ENCODE measurements around the gene FHOD1. TPM values are rescaled to one million over a fixed set of nuclear protein-coding genes. Genes with fewer than 3 reads are reported as not detected.

FHOD1 gene
- total and polyA plus RNA-seq, 2 donors (not counting 1 experiment from before 2014, with no cell fraction given): 46.3 to 46.9 TPM

DNA sequence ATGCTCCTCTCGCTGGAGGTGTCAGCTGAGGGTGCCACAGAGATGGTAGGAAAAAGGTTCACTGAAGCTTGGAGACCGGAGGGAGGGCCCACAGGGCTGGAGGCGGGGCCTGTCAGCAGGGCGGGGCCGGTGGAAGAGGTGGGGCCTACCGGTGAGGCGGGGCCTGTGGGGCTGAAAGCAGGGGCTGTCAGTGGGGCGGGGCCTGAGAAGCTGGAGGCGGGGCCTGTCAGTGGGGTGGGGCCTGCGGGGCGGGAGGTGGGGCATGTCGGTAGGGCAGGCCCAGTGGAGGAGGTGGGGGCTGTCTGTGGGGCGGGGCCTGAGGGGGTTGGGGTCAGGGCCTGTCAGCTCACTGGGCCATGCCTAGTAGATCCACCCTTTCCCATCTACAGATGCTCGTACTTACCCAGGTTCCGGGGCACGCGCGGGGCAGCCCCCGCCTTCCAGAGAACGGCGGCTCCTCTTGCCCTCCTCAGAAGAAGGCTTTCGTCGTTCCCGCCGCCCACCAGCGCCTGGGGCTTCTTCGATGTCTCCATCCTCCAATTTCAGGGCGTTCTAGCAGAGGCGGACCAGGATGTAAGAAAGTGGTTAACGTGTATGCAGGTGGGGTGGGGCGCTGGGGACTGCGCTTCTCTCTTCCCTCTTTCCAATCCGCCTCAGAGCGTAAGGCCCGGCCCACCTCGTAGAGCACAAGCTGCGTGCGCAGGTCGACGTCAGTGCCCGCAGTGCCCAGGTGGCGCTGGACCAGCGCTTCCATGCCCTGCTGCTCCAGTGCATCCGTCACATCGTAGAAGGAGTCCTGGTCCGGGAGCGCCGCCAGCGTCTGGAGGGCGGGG lies 10.5 kb downstream of the FHOD1 start:
- Histone ChIP-seq H3K9me3 (ENCODE audit: control extremely low read depth in 1 of 3, control insufficient read depth in 2 of 3, insufficient read depth in 1 of 3, low read length in 2 of 3) (no peaks in the 10 kb centered on the region), H3K4me3 (ENCODE audit: control extremely low read depth in 1 of 5, extremely low read depth in 1 of 5, insufficient read depth in 1 of 5, low read depth in 2 of 5, low read length in 4 of 5) (no peak overlapping the region), H3K4me2 (replicated peaks; ENCODE audit: low read depth, low read length, poor library complexity, severe bottlenecking) (no peak overlapping the region), H3K9ac (ENCODE audit: low read length) (no peak overlapping the region), H4K20me1 (ENCODE audit: control insufficient read depth, insufficient read depth, low read length, poor library complexity, severe bottlenecking) (no peaks in the 10 kb centered on the region), H3K36me3 (replicated peaks in 1 of 2; ENCODE audit: control extremely low read depth in 1 of 2, control insufficient read depth in 1 of 2, extremely low read depth in 1 of 2, insufficient read depth in 2 of 2, low read length in 1 of 2) (peaks cover 0 to 43% of the 10 kb centered on the region in 2 experiments), H3K79me2 (ENCODE audit: control insufficient read depth, insufficient read depth, low read length) (peaks cover 10% of the 10 kb centered on the region), H3K27ac (ENCODE audit: low read length in 2 of 2) (no peak overlapping the region), H2AFZ (ENCODE audit: insufficient read depth, low read depth, low read length, poor library complexity, severe bottlenecking) (no peak overlapping the region), H3K4me1 (ENCODE audit: control insufficient read depth in 2 of 2, insufficient read depth in 2 of 2, low read length in 2 of 2) (no peaks in the 10 kb centered on the region), H3K27me3 (replicated peaks in 1 of 4; ENCODE audit: control extremely low read depth in 1 of 4, control insufficient read depth in 3 of 4, insufficient read depth in 4 of 4, low read length in 3 of 4) (no peaks in the 10 kb centered on the region)
- ATAC-seq (ENCODE audit: low read depth) (peak; percentile 75), DNase-seq (peak; percentile 63)
- Mint-ChIP-seq H3K4me1 (no peaks in the 10 kb centered on the region), H3K9me3 (ENCODE audit: insufficient read depth) (no peaks in the 10 kb centered on the region), H3K27me3 (no peaks in the 10 kb centered on the region), H3K4me3 (no peak overlapping the region), H3K27ac (no peak overlapping the region)
- POLR2A ChIA-PET: no interaction called here
- intact Hi-C loops (cut with micrococcal nuclease): no loop called here
- TF ChIP-seq, protein P1, sequence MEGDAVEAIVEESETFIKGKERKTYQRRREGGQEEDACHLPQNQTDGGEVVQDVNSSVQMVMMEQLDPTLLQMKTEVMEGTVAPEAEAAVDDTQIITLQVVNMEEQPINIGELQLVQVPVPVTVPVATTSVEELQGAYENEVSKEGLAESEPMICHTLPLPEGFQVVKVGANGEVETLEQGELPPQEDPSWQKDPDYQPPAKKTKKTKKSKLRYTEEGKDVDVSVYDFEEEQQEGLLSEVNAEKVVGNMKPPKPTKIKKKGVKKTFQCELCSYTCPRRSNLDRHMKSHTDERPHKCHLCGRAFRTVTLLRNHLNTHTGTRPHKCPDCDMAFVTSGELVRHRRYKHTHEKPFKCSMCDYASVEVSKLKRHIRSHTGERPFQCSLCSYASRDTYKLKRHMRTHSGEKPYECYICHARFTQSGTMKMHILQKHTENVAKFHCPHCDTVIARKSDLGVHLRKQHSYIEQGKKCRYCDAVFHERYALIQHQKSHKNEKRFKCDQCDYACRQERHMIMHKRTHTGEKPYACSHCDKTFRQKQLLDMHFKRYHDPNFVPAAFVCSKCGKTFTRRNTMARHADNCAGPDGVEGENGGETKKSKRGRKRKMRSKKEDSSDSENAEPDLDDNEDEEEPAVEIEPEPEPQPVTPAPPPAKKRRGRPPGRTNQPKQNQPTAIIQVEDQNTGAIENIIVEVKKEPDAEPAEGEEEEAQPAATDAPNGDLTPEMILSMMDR (IDR thresholded peaks at IDR 0.05): no peak
- TF ChIP-seq EZH2 (IDR thresholded peaks at IDR 0.05; ENCODE audit: borderline replicate concordance, insufficient read depth, low read depth, low read length, poor library complexity, severe bottlenecking): no peak
- CTCF ChIA-PET: no interaction called here
- 94% methylated on average over 36 of the region's 50 CpGs for WGBS (ENCODE audit: insufficient coverage)

GRCh38 chr16:67235816-67236562 lies 11.3 kb downstream of the FHOD1 start:
- H3K27me3 ChIP-seq (replicated peaks in 1 of 4; ENCODE audit: control extremely low read depth in 1 of 4, control insufficient read depth in 3 of 4, insufficient read depth in 4 of 4, low read length in 3 of 4): no peaks in the 10 kb centered on the region
- no peak overlapping the region for H3K4me2 ChIP-seq (replicated peaks; ENCODE audit: low read depth, low read length, poor library complexity, severe bottlenecking)
- H4K20me1 ChIP-seq (ENCODE audit: control insufficient read depth, insufficient read depth, low read length, poor library complexity, severe bottlenecking): no peaks in the 10 kb centered on the region
- no peak overlapping the region for H3K4me3 Mint-ChIP-seq
- 92% methylated on average over 17 of the region's 17 CpGs for WGBS (ENCODE audit: insufficient coverage)
- no peaks in the 10 kb centered on the region for H3K27me3 Mint-ChIP-seq
- ATAC-seq (ENCODE audit: low read depth) (no peak), DNase-seq (no peak)
- H3K27ac ChIP-seq (ENCODE audit: low read length in 2 of 2): no peak overlapping the region
- H3K4me1 ChIP-seq (ENCODE audit: control insufficient read depth in 2 of 2, insufficient read depth in 2 of 2, low read length in 2 of 2): no peaks in the 10 kb centered on the region
- peaks cover 0 to 48% of the 10 kb centered on the region in 2 experiments for H3K36me3 ChIP-seq (replicated peaks in 1 of 2; ENCODE audit: control extremely low read depth in 1 of 2, control insufficient read depth in 1 of 2, extremely low read depth in 1 of 2, insufficient read depth in 2 of 2, low read length in 1 of 2)
- no peaks in the 10 kb centered on the region for H3K9me3 ChIP-seq (ENCODE audit: control extremely low read depth in 1 of 3, control insufficient read depth in 2 of 3, insufficient read depth in 1 of 3, low read length in 2 of 3)
- POLR2A ChIA-PET: no interaction called here
- H3K9me3 Mint-ChIP-seq (ENCODE audit: insufficient read depth): no peaks in the 10 kb centered on the region
- no peak overlapping the region for H2AFZ ChIP-seq (ENCODE audit: insufficient read depth, low read depth, low read length, poor library complexity, severe bottlenecking)
- TF ChIP-seq, protein P1 (IDR thresholded peaks at IDR 0.05): no peak
- TF ChIP-seq EZH2 (IDR thresholded peaks at IDR 0.05; ENCODE audit: borderline replicate concordance, insufficient read depth, low read depth, low read length, poor library complexity, severe bottlenecking): no peak
- CTCF ChIA-PET: no interaction called here
- H3K4me1 Mint-ChIP-seq: no peaks in the 10 kb centered on the region
- H3K4me3 ChIP-seq (ENCODE audit: control extremely low read depth in 1 of 5, extremely low read depth in 1 of 5, insufficient read depth in 1 of 5, low read depth in 2 of 5, low read length in 4 of 5): no peak overlapping the region
- H3K27ac Mint-ChIP-seq: peak overlapping the region; percentile 1
- no peak overlapping the region for H3K9ac ChIP-seq (ENCODE audit: low read length)
- intact Hi-C loops (cut with micrococcal nuclease): no loop called here
- H3K79me2 ChIP-seq (ENCODE audit: control insufficient read depth, insufficient read depth, low read length): peaks cover 4% of the 10 kb centered on the region

All from B cell (primary cell).